Endodermal cell (in vitro differentiated cells): Measurements from ENCODE around the gene AKAP10. TPM values are rescaled to one million over a fixed set of nuclear protein-coding genes. Genes with fewer than 3 reads are reported as not detected.

Experiments
- DNase-seq: peaks from one replicate; pipeline ENCODE4 v3.0.0-alpha.2; 2017
- H3K27ac ChIP-seq: 2 replicates; pipeline ENCODE4 v1.5.1; 2013; ENCODE audit warnings: mild to moderate bottlenecking, low read depth, low read length, moderate library complexity
- H3K27me3 ChIP-seq: 2 replicates; pipeline ENCODE4 v1.6.1; 2013; ENCODE audit warnings: mild to moderate bottlenecking, low read length, moderate library complexity; ENCODE audit not compliant: insufficient read depth, control insufficient read depth, poor library complexity, severe bottlenecking
- H3K36me3 ChIP-seq: 2 replicates; pipeline ENCODE4 v1.7.0; 2013; ENCODE audit warnings: mild to moderate bottlenecking, low read length, moderate library complexity; ENCODE audit not compliant: control insufficient read depth, insufficient read depth
- H3K4me1 ChIP-seq: one replicate; pipeline ENCODE4 v1.7.0; 2013; ENCODE audit warnings: low read length; ENCODE audit not compliant: control insufficient read depth, insufficient read depth
- H3K4me3 ChIP-seq: 2 replicates; pipeline ENCODE4 v1.5.1; 2013; ENCODE audit warnings: mild to moderate bottlenecking, low read length, moderate library complexity
- H3K9ac ChIP-seq: 2 replicates; pipeline ENCODE4 v1.6.1; 2013; ENCODE audit warnings: mild to moderate bottlenecking, low read length, moderate library complexity; ENCODE audit not compliant: poor library complexity, severe bottlenecking; ENCODE audit errors: extremely low read depth
- H3K9me3 ChIP-seq: 2 replicates; pipeline ENCODE4 v1.6.1; 2013; ENCODE audit warnings: mild to moderate bottlenecking, low read length, moderate library complexity; ENCODE audit not compliant: control insufficient read depth
- H3K27ac Mint-ChIP-seq: 2 replicates; pipeline ENCODE4 v1.8.0; 2020; ENCODE audit warnings: mixed read lengths
- H3K27me3 Mint-ChIP-seq: 2 replicates; pipeline ENCODE4 v1.8.0; 2021; ENCODE audit warnings: mild to moderate bottlenecking, mixed read lengths; ENCODE audit not compliant: insufficient read depth
- H3K36me3 Mint-ChIP-seq: 2 replicates; pipeline ENCODE4 v1.8.0; 2020; ENCODE audit warnings: low read depth, mixed read lengths
- H3K4me1 Mint-ChIP-seq: 2 replicates; pipeline ENCODE4 v1.8.0; 2020; ENCODE audit warnings: mixed read lengths
- H3K4me3 Mint-ChIP-seq: 2 replicates; pipeline ENCODE4 v1.8.0; 2020; ENCODE audit warnings: mild to moderate bottlenecking, moderate library complexity, mixed read lengths
- H3K9me3 Mint-ChIP-seq: 2 replicates; pipeline ENCODE4 v1.8.0; 2020; ENCODE audit warnings: mild to moderate bottlenecking, mixed read lengths
- WGBS, 2 experiments: methylation state at CpG; one replicate each; pipeline versions ENCODE4 v1.1.5 to v1.1.7; 2013; ENCODE audit warnings: missing lambda C conversion rate in 2 of 2, mixed read lengths in 1 of 2; ENCODE audit not compliant: insufficient coverage in 1 of 2, insufficient read length in 1 of 2; 5-methylcytosine and 5-hydroxymethylcytosine counted together
- total RNA-seq, 2 donors: library from RNA; stranded (reverse); fragmentation: NEBNext Ultra II Directional in 1 of 2; extraction: Animal tissue kit (Norgen Biotek cat#: 25700) in 1 of 2; gene quantifications; 2 replicates in 1 of 2; 3 replicates in 1 of 2; pipeline ENCODE4 v1.2.1, GENCODE V29; 2021
- TF ChIP-seq, protein P1 (sequence below): fragments of 200-600 bp; sonication (generic); conservative IDR thresholded peaks from 2 replicates; pipeline ENCODE4 v1.5.0; 2021; ENCODE audit warnings: antibody characterized with exemption, mild to moderate bottlenecking

Gene AKAP10
- total RNA-seq, 2 donors from 2014 or later = 29.6 to 39.1 TPM

DNA sequence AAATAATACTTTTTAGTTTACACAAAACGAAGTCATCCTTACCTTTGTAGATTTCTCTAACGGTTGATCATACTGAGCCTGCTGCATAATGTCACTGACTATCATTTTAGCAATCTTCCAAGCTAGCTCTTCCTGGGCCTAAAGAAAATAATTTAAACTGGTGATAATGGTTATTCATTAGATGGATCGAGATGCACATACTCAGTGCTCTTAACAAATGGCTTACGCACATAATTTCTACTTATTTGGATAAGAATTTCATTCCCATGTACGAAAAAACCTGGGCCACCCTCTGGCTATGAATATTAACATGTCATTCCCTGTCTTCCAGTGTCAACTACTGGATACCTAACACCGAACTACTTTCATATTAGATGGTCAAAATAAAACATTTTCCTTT is 68.5 kb downstream of the AKAP10 start:
- Histone ChIP-seq H3K4me1 (no peaks in the 10 kb centered on the region), H3K9ac (no peak overlapping the region), H3K27ac (no peak overlapping the region), H3K36me3 (peaks cover 82% of the 10 kb centered on the region), H3K4me3 (no peak overlapping the region), H3K27me3 (no peaks in the 10 kb centered on the region), H3K9me3 (no peaks in the 10 kb centered on the region)
- 94 to 100% methylated on average over 4 to 6 of the region's 6 CpGs for WGBS, 2 experiments
- Mint-ChIP-seq H3K36me3 (peaks cover 69% of the 10 kb centered on the region), H3K9me3 (no peaks in the 10 kb centered on the region), H3K27me3 (no peaks in the 10 kb centered on the region), H3K27ac (no peak overlapping the region), H3K4me1 (peaks cover 6% of the 10 kb centered on the region), H3K4me3 (no peak overlapping the region)
- TF ChIP-seq, protein P1, sequence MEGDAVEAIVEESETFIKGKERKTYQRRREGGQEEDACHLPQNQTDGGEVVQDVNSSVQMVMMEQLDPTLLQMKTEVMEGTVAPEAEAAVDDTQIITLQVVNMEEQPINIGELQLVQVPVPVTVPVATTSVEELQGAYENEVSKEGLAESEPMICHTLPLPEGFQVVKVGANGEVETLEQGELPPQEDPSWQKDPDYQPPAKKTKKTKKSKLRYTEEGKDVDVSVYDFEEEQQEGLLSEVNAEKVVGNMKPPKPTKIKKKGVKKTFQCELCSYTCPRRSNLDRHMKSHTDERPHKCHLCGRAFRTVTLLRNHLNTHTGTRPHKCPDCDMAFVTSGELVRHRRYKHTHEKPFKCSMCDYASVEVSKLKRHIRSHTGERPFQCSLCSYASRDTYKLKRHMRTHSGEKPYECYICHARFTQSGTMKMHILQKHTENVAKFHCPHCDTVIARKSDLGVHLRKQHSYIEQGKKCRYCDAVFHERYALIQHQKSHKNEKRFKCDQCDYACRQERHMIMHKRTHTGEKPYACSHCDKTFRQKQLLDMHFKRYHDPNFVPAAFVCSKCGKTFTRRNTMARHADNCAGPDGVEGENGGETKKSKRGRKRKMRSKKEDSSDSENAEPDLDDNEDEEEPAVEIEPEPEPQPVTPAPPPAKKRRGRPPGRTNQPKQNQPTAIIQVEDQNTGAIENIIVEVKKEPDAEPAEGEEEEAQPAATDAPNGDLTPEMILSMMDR = no peak
- no peak for DNase-seq

- H3K4me1 ChIP-seq = no peaks in the 10 kb centered on the region
- H3K9me3 ChIP-seq = no peaks in the 10 kb centered on the region
- Mint-ChIP-seq H3K4me1 (no peaks in the 10 kb centered on the region), H3K9me3 (no peaks in the 10 kb centered on the region), H3K36me3 (peaks cover 72% of the 10 kb centered on the region), H3K27me3 (no peaks in the 10 kb centered on the region), H3K4me3 (no peak overlapping the region), H3K27ac (no peak overlapping the region)
- no peak for DNase-seq
- no peak overlapping the region for H3K9ac ChIP-seq
- TF ChIP-seq, protein P1 = no peak
- H3K4me3 ChIP-seq = no peak overlapping the region
- H3K36me3 ChIP-seq = peaks cover 87% of the 10 kb centered on the region
- no peaks in the 10 kb centered on the region for H3K27me3 ChIP-seq
- H3K27ac ChIP-seq = no peak overlapping the region
- WGBS, 2 experiments = 95 to 100% methylated on average over 2 to 5 of the region's 5 CpGs
Observed at GRCh38 chr17:19905502-19905901, 72.1 kb downstream of the AKAP10 start.

- no peak overlapping the region for H3K27ac ChIP-seq
- 92 to 97% methylated on average over 4 of the region's 5 CpGs for WGBS, 2 experiments
- H3K27me3 ChIP-seq = no peaks in the 10 kb centered on the region
- Mint-ChIP-seq H3K4me3 (no peak overlapping the region), H3K27ac (no peak overlapping the region), H3K27me3 (no peaks in the 10 kb centered on the region), H3K36me3 (peaks cover 72% of the 10 kb centered on the region), H3K4me1 (no peaks in the 10 kb centered on the region), H3K9me3 (no peaks in the 10 kb centered on the region)
- H3K4me1 ChIP-seq = no peaks in the 10 kb centered on the region
- no peak overlapping the region for H3K9ac ChIP-seq
- H3K36me3 ChIP-seq = peaks cover 86% of the 10 kb centered on the region
- no peak for DNase-seq
- no peaks in the 10 kb centered on the region for H3K9me3 ChIP-seq
- TF ChIP-seq, protein P1 = no peak
- no peak overlapping the region for H3K4me3 ChIP-seq
Observed at GRCh38 chr17:19904924-19905323, 72.7 kb downstream of the AKAP10 start.
